ENCODE data around the gene MYBPH.

The MYBPH gene

DNA sequence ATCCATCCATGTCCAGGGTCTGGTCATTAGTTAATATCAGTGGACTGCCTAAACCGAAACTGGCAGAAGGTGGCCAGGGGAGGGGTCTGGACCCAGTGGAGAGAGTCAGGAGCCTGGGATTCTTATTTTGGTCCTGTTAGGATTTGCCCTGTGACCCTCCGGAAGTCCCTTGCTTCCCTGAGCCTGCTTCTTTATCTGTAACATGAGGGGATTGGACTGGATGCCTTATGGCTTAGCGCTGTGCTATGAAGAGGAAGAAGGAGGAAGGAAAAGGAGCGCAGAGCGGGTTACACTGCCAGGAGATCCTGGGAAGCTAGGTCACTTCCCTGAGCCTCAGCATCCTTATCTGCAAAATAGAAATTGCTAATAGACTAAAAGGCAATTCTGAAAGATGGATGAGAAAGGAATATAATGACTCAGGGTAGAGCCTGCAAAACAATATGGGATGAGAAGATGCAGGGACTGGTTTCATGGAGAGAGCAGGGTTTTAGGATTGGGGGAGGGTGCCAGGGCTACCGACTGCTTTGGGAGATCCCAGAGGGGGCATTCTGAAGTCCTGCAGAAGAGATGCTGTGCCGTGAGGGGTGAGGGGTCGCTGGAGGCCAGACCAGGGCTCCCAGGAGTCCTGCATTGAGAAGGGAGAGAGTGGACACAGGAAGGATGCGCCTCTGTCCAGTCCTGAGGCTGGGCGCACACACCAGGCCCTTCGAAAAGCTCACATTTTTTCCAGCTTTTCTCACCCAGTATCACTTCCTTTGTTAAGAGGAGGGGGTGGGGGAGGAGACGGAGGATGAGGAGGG, 48.6 kb downstream of the MYBPH start:
- H3K4me3 ChIP-seq (ENCODE audit: low read depth, low read length), result peak overlapping the region; percentile 54
- peaks cover 7% of the 10 kb centered on the region; the same call in 1 of the 2 replicates for H3K27me3 ChIP-seq
- H3K9me3 ChIP-seq, result no peaks in the 10 kb centered on the region
- TF ChIP-seq, protein P1, sequence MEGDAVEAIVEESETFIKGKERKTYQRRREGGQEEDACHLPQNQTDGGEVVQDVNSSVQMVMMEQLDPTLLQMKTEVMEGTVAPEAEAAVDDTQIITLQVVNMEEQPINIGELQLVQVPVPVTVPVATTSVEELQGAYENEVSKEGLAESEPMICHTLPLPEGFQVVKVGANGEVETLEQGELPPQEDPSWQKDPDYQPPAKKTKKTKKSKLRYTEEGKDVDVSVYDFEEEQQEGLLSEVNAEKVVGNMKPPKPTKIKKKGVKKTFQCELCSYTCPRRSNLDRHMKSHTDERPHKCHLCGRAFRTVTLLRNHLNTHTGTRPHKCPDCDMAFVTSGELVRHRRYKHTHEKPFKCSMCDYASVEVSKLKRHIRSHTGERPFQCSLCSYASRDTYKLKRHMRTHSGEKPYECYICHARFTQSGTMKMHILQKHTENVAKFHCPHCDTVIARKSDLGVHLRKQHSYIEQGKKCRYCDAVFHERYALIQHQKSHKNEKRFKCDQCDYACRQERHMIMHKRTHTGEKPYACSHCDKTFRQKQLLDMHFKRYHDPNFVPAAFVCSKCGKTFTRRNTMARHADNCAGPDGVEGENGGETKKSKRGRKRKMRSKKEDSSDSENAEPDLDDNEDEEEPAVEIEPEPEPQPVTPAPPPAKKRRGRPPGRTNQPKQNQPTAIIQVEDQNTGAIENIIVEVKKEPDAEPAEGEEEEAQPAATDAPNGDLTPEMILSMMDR (IDR thresholded peaks at IDR 0.05; ENCODE audit: low read depth, low read length), result no peak
- H3K4me1 ChIP-seq, result peaks cover 42% of the 10 kb centered on the region
- H3K36me3 ChIP-seq, result no peaks in the 10 kb centered on the region
- DNase-seq, result no peak

DNA sequence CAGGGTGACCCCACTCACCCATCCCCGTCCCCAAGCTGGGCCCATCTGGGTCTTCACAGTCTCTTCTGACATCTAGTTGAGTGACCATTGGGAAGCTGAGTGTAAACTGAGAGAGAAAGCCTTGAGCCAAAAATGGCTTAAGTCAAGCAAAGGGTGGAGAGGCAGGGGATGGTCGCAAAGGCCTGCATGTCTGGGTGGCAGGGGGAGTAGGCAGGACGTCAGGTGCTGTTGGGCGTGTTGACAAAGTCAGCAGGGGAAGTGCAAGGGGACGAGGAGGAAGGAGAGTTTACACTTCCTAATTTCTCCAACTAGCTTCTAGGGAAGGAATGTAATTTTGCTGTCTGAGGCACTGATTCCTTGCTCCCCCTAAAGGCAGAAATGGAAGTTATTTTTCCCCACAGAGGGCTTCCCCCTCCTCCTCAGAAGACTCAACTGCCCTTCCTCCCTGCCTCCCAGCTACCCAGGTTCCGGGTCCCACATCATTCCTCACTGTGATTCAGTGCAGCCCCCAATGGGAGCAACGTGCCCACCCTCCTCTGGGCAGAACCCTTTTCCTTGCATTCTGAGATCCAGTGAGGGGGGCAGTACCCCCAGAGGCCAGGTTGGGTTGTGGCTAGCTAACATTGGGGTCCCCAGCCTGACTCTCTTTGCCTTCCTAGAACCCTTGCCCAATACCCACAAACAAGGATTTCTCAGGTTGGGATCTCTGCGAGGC, 49.3 kb downstream of the MYBPH start:
- no peak for DNase-seq
- Histone ChIP-seq H3K36me3 (no peaks in the 10 kb centered on the region), H3K4me3 (ENCODE audit: low read depth, low read length) (no peak overlapping the region), H3K27me3 (peaks cover 7% of the 10 kb centered on the region; the same call in 1 of the 2 replicates), H3K9me3 (no peaks in the 10 kb centered on the region), H3K4me1 (peaks cover 42% of the 10 kb centered on the region)
- TF ChIP-seq, protein P1 (IDR thresholded peaks at IDR 0.05; ENCODE audit: low read depth, low read length), result peak; percentile 58

DNA sequence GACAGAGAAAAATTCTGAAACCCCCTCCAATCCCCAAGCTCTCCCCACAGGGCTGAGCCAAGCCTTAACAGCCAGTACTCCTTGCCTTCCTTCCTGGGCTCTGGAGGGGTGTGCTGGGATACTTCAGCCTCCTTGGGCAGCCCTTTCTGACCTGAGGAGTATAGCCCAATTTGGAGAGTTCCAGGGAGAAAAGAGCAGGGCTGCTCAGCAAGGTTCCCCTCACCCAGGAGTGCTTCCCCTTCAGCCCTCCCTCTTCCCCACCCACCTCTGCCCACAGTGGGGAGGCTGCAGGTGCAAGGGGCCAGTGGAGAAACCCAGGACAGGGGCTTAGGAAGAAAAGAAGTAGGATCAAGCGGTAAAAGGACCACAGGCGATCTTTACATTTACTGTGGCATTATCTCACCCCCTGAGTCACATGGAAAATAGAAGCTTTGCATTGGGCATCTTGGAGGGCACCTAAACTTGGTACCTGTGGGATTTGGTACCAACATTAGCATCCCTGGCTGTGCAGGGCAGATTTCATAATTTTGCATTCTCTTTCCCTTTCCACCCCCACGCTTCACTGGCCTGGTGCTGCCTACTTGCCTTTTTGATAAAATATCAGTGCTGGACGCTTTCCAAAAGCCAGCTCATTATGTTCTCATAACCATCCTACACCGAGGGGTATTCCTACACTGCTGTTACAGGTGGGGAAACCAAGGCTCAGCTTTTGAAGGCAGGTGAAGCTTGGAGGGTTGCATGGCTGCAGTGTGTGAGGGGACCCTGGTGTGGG, 50.9 kb downstream of the MYBPH start:
- Histone ChIP-seq H3K9me3 (no peaks in the 10 kb centered on the region), H3K36me3 (no peaks in the 10 kb centered on the region), H3K27me3 (peaks cover 7% of the 10 kb centered on the region; the same call in 1 of the 2 replicates), H3K4me1 (peaks cover 39% of the 10 kb centered on the region), H3K4me3 (ENCODE audit: low read depth, low read length) (no peak overlapping the region)
- no peak for DNase-seq
- TF ChIP-seq, protein P1 (IDR thresholded peaks at IDR 0.05; ENCODE audit: low read depth, low read length), result no peak

DNA sequence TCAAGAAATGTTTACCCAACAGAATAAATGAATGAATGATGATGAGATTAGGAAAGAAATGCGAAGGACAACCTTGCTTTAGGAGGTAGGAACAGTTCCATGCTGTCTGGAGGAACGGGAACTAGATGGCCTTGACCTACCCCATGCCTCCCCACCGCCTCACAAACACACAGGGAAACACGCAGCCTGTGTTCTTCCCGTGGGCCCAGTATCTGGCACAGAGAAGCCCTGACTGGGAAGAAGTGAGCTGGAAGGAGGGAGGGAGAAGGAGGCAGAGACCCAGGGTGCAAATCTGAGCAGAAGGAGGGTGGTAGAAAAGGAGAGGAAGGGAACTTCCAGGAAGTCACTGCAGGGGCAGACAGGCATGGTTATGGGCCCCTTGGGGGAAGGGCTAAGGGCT, 51.6 kb downstream of the MYBPH start:
- Histone ChIP-seq H3K27me3 (peaks cover 7% of the 10 kb centered on the region; the same call in 1 of the 2 replicates), H3K9me3 (no peaks in the 10 kb centered on the region), H3K36me3 (no peaks in the 10 kb centered on the region), H3K4me3 (ENCODE audit: low read depth, low read length) (no peak overlapping the region), H3K4me1 (peaks cover 34% of the 10 kb centered on the region)
- DNase-seq, result no peak
- TF ChIP-seq, protein P1 (IDR thresholded peaks at IDR 0.05; ENCODE audit: low read depth, low read length), result no peak

DNA sequence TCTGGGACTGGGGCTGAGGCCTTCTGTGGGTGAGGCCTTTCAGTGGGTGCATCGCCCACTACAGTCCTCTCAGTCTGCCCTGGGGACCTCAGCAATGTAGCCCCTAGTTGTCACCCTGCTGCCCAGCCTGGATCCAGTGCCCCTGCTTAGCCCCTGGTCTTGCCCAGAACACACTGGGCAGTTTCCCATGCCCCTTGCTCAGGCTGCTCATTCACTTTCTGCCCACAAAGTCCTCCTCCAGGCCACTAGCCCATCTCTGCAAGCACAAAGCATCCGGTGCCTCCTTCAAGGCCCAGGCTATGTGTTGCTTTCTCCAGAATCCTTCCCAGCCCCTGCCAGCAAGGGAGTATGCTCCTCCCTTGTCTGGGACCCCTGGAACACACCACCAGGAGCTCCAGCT, 53.5 kb downstream of the MYBPH start:
- no peak for DNase-seq
- TF ChIP-seq, protein P1 (IDR thresholded peaks at IDR 0.05; ENCODE audit: low read depth, low read length), result no peak
- Histone ChIP-seq H3K4me3 (ENCODE audit: low read depth, low read length) (no peak overlapping the region), H3K9me3 (no peaks in the 10 kb centered on the region), H3K4me1 (peaks cover 30% of the 10 kb centered on the region), H3K27me3 (no peaks in the 10 kb centered on the region), H3K36me3 (no peaks in the 10 kb centered on the region)

Measured in BE2C (cell line).